Renal pelvis (tissue), 4 donors: ENCODE data around the gene AHSG. TPM values are rescaled to one million over a fixed set of nuclear protein-coding genes. Genes with fewer than 3 reads are reported as not detected.
"Not testable (repeated sequence)": the region's sequence is repeated elsewhere in the genome, so short reads cannot be mapped to it uniquely, and the experiment has no call there.

Experiments used
- DNase-seq: peaks from one replicate; pipeline ENCODE4 v3.0.0-alpha.2; 2013
- polyA plus RNA-seq, 3 donors: library from polyadenylated mRNA; unstranded; fragments of 120-200 nt; gene quantifications; one replicate each; pipeline ENCODE4 v1.2.1, GENCODE V29; 2013; ENCODE audit not compliant: insufficient read length in 3 of 3

Gene AHSG
- polyA plus RNA-seq, 3 donors = 0.44 to 0.61 (median 0.56) TPM

DNA sequence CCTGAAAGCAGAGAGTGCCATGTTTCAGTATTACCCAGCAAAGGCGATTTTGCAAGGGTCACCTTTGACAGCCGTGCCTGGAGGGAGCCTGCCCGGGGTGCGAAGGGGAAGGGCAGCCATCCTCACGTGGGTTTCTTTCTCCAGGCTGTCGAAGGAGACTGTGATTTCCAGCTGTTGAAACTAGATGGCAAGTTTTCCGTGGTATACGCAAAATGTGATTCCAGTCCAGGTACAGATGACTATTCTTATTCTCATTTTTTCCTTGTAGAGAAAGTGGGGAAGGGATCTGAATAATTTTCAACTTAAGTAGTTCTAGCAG is 3.4 kb downstream of the AHSG start:
- DNase-seq = no peak

DNA sequence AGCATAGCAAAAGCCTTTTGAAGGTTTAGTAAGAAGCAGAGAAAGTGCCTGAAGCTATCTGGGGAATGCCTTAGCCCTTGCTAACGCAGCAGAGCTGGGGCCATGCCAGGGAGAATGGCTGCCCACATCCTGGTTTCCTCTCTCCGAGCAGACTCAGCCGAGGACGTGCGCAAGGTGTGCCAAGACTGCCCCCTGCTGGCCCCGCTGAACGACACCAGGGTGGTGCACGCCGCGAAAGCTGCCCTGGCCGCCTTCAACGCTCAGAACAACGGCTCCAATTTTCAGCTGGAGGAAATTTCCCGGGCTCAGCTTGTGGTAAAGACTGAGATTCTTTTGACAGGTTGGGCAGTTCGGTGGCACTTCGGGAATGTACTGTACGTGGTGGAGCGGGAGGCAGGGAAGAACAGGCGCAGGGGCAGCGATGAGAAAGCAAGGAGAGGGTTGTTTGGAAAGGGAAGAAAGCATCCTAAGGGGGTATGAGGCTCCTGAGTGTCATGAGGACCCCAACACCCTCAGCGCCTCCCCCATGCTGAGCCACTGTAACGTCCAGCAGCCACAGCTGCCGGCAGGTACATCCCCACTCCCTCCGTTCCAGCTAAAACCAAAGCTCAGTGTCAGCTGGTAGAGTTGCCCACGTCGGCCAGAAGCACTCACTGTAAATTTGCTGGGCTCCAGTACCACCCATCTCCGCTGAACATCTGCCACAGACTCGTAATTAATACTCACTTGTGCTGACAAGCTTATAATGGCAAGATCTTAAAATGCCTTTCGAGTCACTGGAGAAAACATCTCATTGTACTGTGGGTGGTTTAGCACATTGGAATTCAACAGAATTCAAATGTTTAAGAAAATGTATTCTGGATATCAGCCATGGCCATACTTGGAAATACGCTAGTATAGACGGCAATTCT is 4.4 kb downstream of the AHSG start:
- DNase-seq = peak; percentile 70

DNA sequence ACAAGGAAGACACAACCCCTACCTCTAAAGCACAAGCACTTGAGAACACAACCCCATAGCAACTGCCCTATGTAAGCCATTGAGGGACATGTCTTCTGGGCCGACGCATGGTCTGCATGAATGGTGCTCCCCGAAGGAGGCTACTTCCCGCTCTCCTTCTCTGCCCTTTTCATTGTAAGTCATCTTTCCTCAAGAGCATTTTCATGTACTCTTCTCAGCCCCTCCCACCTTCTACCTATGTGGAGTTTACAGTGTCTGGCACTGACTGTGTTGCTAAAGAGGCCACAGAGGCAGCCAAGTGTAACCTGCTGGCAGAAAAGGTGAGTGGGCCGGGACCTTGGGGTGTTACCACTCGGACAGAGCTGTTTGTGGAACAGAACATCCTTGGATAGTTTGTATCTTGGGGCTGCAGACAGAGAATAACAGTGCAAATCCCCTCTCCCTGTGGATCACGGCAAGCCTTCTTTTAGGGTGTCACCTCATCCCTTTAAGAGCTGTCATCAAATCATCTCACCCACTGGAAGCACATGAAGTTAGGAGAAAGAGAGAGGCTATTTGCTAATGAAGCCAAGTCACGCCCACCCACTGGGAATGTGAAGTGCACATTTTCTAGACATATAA is 5.6 kb downstream of the AHSG start:
- DNase-seq = no peak

DNA sequence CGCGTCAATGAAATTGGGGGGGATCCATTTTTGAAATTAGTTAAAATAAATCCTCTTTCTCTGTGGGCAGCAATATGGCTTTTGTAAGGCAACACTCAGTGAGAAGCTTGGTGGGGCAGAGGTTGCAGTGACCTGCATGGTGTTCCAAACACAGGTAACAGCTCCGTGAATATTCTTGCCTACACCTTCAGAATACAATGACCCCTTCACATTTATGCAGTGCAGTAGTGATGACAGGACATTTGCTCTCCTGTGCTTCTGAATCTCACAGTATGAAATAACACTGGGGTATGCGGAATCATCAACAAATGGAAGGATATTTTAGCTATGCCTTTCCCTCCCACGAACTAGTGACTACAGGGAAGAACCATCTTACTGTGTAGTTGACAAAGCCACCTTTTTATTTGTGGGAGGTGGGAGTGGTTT is 6.9 kb downstream of the AHSG start:
- no peak for DNase-seq

- no peak for DNase-seq
These were observed 7.6 kb downstream of the AHSG start for GRCh38 chr3:186620213-186621092.

DNA sequence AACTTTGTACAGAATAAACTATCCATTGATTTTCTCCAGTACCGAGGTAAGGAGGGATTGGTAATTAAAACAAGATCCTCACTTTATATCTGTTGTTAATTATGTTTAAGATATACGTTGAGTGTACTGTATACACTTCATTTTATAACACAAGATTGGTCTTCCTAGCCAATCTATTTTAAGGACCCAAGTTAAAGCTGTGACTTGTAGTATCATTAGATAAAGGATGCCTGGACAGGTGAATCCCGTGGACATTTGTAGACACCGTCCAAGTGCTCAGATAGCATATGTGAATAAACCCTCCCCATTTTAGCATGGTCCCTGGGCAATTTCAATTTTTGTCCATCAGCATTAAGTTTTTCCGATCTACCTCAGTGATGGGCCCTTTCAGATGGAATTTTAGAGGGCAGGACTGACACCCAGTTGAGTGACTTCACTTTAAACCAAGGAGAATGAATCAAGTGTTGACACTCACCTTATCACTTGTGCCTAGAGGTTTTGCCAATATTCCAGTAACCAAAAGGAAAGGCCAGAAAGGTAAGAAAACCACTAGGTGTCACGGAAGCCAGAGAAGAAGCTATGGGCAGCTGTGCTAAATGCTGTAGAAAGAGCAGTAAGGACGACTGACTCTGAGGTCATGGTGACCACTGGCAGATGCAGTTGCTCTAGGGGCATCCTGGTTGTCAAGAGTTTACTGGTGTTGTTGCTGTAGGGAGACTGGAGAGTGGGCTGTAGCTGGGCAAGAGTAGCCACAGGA is 9.2 kb downstream of the AHSG start:
- DNase-seq = no peak

DNA sequence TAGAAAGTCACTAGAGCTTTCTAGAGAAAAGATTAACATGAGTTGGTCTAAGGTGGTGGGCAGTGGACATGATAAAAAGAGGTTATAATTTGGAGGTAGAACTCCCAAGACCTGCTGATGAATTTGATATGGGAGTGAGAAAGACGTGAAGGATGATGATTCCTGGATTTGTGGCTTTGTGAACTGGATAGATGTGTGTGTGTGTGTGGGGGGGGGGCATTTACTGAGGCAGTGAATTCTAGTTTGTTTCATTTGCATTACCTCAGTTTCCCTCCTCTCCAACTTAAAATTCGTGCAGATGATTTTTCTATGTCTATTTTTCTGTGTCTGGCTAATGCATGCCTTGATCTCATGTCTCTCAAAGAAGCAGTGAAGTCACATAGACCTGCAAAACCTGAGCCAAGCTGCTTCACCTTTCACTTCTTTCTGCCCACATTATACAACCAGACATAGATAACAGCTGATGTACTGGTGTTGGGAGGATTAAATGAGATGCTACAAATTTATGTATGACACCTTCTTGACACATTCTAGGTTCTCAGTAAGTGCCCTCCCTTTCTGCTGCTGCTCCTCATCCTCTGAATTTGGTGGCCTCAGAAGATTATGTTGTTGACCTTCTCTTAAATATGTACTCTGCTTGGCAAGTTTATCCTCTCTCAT is 9.9 kb downstream of the AHSG start:
- DNase-seq = no peak

DNA sequence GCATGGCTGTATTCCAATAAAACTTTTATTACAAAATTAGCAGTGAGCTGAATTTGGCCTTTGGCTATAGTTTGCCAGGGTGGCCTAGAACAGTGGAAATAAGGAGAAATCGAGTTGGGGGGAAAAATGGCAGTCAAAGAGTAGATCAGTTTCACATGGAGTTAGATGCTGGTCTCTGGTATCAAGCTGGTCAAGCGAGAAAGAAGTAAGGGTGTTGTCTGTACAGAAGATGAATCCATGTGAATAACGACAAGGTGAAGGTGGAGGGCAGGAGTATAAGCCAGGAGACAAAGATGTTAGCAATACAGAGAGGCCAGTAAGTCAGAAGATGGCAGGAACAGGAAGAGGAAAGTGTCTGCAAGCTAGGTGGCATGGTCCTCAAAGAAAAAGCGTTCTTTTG is 11.7 kb downstream of the AHSG start:
- DNase-seq = no peak

DNA sequence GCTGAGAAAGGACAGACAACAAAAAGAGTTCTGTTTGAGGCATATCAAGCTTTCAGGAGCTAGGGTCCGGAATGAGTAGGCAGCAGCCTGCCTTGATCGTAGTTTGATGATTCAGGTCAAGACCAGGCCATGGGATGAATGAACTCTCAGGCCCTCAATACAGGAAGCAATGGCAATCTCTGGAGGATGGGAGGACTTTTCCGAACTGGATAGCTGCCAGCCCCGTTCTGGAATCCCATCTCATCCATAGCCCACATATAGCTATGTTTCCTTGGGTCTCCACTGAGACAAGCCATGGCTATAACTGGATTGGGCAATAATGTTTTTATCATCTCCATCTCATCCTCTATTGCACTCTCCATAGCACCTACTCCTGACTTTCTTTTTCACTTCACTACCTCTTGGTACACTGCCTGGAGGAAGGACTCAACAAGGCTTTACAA is 12.8 kb downstream of the AHSG start:
- no peak for DNase-seq

DNA sequence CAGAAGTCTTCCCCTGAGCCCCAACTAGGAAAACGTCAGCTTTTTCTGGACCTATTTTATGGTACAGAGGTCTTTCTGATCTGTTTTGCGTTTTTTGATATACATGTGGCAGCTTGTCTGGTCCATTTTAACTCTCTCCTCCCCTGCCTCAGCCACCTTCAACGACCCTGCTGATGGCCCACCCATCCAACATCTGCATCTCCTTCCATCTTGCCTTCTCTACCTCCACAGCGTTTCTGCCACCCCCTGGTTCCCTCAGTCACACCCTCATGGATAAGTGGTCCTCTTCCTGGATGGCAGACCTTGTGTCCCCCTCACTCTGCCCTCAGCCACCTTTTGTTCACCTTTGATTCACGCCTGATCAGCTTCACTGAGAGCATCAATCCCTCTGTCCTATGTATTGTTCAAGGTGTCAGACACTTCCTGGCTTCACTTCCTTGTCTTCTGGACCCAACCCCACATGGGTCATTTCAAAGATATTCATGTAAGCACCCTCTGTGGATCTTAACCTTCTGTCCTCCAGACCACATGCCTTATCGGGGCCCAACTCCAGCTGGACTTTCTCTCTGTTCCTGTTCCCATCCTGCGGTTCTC is 13.5 kb downstream of the AHSG start:
- no peak for DNase-seq

GRCh38 chr3:186627852-186628414 is 15.1 kb downstream of the AHSG start:
- DNase-seq = no peak

GRCh38 chr3:186628756-186629155 is 15.9 kb downstream of the AHSG start:
- DNase-seq = no peak

- DNase-seq = no peak
These were observed 18.2 kb downstream of the AHSG start for GRCh38 chr3:186630950-186631641.

GRCh38 chr3:186633481-186633880 is 20.6 kb downstream of the AHSG start:
- no peak for DNase-seq

DNA sequence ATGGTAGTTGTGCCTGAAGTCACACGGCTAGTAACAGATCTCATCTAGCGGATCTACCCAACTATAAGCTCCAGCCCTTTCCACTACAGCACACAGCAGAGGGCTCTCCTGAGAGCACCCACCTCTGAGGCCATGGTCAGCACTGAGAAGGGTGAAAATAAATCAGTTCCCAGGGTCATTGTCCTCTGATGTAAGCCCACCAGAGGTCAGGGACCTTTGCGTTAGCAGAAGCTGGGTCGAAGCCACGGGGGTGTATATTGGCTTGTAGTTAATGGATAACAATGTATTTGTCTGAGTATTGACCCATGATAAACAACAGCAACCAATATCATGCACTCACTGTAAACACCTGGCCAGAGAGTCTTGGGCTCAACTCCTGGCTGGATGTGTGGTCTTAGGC is 21.3 kb downstream of the AHSG start:
- DNase-seq = not testable (repeated sequence)

- no peak for DNase-seq
These were observed 22.7 kb downstream of the AHSG start for GRCh38 chr3:186635532-186635931.

- no peak for DNase-seq
These were observed 23.7 kb downstream of the AHSG start for GRCh38 chr3:186636536-186636935.

GRCh38 chr3:186637686-186638085 is 24.8 kb downstream of the AHSG start:
- DNase-seq = no peak

DNA sequence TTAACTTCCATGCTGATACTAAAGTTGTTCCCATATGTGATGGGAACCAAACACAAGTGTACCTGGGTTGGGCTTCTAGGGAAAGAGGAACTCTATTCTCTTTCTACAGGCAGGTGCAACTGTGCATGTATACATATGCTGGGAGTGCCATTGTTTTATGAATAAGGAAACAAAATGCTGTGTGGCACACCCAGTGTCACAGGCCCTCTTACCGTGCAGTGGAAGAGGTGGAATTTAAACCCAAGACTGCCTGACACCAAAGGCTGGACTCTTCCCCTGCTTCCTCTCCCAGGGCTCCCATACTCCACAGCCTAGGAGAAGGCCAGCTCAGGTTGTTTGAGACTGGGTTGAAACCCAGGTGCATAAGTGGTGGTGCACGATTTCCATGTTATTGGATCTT is 25.4 kb downstream of the AHSG start:
- no peak for DNase-seq
